Skin epidermis (tissue), 12 donors: Measurements from ENCODE around the gene ARID3A.
A peak's percentile ranks its signal among the peaks of the same experiment; 100 is the strongest.

Experiments
- H3K27ac ChIP-seq, 21 experiments: fragments of 200-600 bp; sonication (generic) in 11 of 21; one replicate each; pipeline ENCODE4 v1.5.0; 2020; ENCODE audit warnings: mild to moderate bottlenecking in 3 of 21, inconsistent platforms in 2 of 21, moderate library complexity in 2 of 21
- H3K4me3 ChIP-seq, 7 experiments: fragments of 200-600 bp; sonication (generic) in 2 of 7; one replicate each; pipeline ENCODE4 v1.5.0; 2020; ENCODE audit warnings: inconsistent platforms in 2 of 7, mild to moderate bottlenecking in 2 of 7, moderate library complexity in 1 of 7

Gene ARID3A

GRCh38 chr19:993361-993830, 67.6 kb downstream of the ARID3A start:
- Histone ChIP-seq H3K27ac (no peak overlapping the region), H3K4me3 (no peak overlapping the region)

- H3K4me3 ChIP-seq = no peak overlapping the region
- no peak overlapping the region for H3K27ac ChIP-seq
Measured at GRCh38 chr19:993831-994393, 68.1 kb downstream of the ARID3A start.

- no peak overlapping the region for H3K4me3 ChIP-seq
- no peak overlapping the region for H3K27ac ChIP-seq
Measured at GRCh38 chr19:994516-994915, 68.7 kb downstream of the ARID3A start.

- H3K27ac ChIP-seq = no peak overlapping the region
- no peak overlapping the region for H3K4me3 ChIP-seq
Measured at GRCh38 chr19:995051-995827, 69.4 kb downstream of the ARID3A start.

GRCh38 chr19:996051-996838, 70.4 kb downstream of the ARID3A start:
- H3K4me3 ChIP-seq = peak overlapping the region in 1 of 7 experiments; percentile 0
- H3K27ac ChIP-seq = no peak overlapping the region

- H3K4me3 ChIP-seq = no peak overlapping the region
- no peak overlapping the region for H3K27ac ChIP-seq
Measured at GRCh38 chr19:998064-998463, 72.2 kb downstream of the ARID3A start.

GRCh38 chr19:999379-999719, 73.5 kb downstream of the ARID3A start:
- Histone ChIP-seq H3K4me3 (no peak overlapping the region), H3K27ac (no peak overlapping the region)

GRCh38 chr19:1000095-1000494, 74.3 kb downstream of the ARID3A start, which contains the start of gene GRIN3B:
TSS of gene GRIN3B (plus strand) at chr19:1000419. CDS start at chr19:1000438, 19 bp downstream.
- no peak within 1 kb of the TSS for H3K27ac ChIP-seq
- H3K4me3 ChIP-seq = peak within 1 kb of the TSS in 3 of 7 experiments; percentile 9 to 22 (median 22)

GRCh38 chr19:1000591-1001537, 75.0 kb downstream of the ARID3A start:
- H3K27ac ChIP-seq = no peak overlapping the region
- peak overlapping the region in 2 of 7 experiments; percentile 9 to 22 for H3K4me3 ChIP-seq

GRCh38 chr19:1001538-1002166, 75.8 kb downstream of the ARID3A start:
- no peak overlapping the region for H3K27ac ChIP-seq
- H3K4me3 ChIP-seq = no peak overlapping the region

- Histone ChIP-seq H3K27ac (no peak overlapping the region), H3K4me3 (no peak overlapping the region)
Measured at GRCh38 chr19:1002600-1002999, 76.8 kb downstream of the ARID3A start.

GRCh38 chr19:1003283-1003682, 77.4 kb downstream of the ARID3A start:
- H3K27ac ChIP-seq = no peak overlapping the region
- no peak overlapping the region for H3K4me3 ChIP-seq

- no peak overlapping the region for H3K27ac ChIP-seq
- H3K4me3 ChIP-seq = no peak overlapping the region
Measured at GRCh38 chr19:1004204-1004802, 78.5 kb downstream of the ARID3A start.

GRCh38 chr19:1004803-1005664, 79.2 kb downstream of the ARID3A start:
- Histone ChIP-seq H3K27ac (no peak overlapping the region), H3K4me3 (no peak overlapping the region)

- H3K4me3 ChIP-seq = no peak overlapping the region
- no peak overlapping the region for H3K27ac ChIP-seq
Measured at GRCh38 chr19:1006711-1007398, 81.0 kb downstream of the ARID3A start.

GRCh38 chr19:1007399-1008251, 81.8 kb downstream of the ARID3A start:
- H3K27ac ChIP-seq = no peak overlapping the region
- H3K4me3 ChIP-seq = no peak overlapping the region
